NCI-H187 treated with DMSO at 0.1 percent for 48 hours (cell line): Measurements from ENCODE around the gene MBNL3.

ENCODE experiments used
- DNase-seq: peaks from one replicate; lab custom pipeline; 2025; lab: John Stamatoyannopoulos, UW

The MBNL3 gene

DNA sequence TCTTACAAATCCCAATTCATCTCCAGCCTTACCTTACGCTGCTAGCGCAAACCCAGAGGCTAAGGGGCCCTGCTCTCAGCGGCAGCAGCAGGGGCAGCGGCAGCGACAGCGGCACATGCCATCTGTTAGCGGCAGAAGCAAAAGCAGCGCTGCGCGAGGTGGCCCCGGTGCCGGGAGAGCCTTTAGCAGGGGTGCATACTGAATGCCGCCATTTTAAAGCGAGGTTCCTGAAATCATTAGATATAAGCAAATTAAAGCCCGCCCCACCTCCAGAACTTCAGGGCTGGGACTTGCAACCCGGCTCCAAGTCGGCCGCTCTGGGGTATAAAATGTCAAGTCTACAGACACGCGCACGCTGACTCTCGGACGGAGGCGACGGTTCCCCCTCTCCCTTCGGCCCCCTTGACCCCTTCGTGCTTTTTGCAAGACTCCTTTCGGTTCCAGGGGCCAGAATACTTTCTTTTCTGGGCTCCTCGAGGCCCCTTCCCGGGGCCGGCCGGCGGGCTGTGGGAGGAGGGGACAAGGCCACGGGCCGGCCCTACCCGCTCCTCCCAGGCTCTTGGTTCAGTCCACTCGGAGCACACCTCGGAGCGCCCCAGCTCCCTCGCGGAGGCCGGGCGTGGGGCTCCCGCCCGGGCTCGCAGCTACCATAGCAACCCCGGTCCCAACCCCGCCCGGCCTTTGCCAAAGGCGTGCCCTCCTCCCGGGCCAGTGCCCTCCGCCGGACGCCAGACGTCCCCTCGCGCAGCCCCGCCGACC is at the start of gene MBNL3:
Gene MBNL3, minus strand, starts transcription at position 220 of the 759 bp plus-strand sequence. CDS start 49,427 bp downstream, outside the sequence.
- no peak for DNase-seq

DNA sequence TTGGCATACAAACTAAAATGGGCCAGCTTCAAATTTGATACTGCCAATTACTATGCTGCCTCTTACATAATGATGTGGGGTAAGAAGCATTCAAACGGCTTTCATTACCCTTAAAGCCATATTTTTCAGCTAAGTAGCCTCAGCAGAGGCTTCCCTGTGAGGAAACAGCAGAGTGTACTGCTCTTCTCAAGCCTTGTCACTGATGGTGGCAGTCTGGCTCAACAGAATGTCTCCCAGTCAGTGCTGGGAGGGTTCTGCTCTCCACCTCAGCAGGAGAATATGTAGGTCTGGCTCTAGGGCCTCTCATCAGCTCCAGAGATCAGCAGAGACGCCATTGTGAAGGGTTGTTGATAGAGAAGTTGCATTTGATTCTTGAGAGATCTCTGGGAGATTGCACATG is 44.6 kb upstream of the MBNL3 start:
- no peak for DNase-seq

- DNase-seq: no peak
These were observed 44.1 kb upstream of the MBNL3 start for GRCh38 chrX:132532913-132533312.

DNA sequence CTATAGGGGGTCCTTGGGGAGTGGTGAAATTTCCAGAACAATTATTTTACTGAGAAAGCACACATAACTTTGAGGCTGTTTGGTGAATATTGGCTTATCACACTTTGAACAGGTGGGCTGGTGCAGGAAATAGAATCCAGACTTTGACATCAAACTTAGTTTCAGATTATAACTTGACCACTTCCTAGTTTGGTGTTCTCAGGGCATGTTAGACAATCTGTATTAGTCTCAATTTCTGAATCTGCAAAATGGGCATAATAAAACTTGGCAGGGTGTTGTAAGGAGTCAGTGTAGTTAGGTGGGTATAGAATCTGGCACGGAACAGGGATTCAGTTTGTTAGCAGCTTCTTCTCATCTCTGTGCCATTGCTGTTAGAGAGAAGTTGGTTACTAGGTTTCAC is 43.3 kb upstream of the MBNL3 start:
- no peak for DNase-seq

DNA sequence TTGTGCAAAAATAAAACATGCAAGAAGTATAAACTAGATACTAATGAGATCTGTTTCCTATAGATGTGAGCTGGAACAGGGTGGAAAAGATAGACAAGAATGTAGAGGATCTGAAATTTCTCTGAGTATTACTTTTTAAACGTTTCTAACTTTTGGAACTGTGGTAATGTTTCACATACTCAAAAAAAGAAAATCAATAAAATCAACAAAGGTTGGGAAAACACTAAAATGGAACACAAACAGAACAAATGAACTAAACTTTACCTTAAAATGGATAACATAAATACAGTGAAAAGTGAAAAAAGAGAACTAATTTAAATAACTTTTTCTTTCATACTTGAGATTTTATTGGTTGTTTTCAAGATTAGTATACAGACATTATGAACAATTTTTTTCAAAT is 32.0 kb upstream of the MBNL3 start:
- DNase-seq: no peak

- DNase-seq: no peak
These were observed 31.4 kb upstream of the MBNL3 start for GRCh38 chrX:132520213-132520612.

DNA sequence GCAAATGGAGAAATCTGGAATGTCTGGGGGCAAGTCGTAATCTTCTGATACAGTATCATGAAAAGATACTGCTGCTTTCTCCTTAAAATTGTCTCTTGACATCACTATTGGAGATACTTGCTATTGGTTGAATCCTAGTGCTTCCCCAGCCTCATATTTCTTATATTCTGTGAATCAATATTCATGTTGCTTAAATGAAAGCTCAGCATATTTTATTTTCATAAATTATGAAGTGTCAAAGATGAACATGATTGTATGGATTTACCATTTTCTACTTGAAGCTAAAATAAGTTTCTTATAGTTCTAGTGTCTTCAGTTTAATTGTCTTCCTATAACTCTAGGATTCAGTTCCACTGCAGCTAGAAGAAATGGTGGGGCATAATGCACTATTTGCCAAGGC is 29.6 kb upstream of the MBNL3 start:
- no peak for DNase-seq

DNA sequence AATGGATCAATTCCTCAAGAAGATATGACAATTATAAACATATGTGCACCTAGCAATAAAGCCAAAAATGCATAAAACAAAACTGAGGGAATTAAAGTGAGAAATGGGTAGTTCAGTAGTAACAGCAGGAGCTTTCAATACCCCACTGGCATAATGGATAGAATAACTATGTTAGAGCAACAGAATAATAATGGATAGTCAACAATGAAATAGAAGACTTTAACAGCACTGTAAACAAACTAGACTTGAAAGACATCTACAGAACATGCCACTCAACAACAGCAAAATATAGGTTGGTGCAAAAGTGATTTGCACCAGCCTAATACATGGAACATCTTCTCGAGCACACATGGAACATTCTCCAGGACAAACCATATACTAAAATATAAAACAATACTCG is 20.0 kb upstream of the MBNL3 start:
- no peak for DNase-seq

GRCh38 chrX:132505116-132505515 is 16.3 kb upstream of the MBNL3 start:
- DNase-seq: no peak

DNA sequence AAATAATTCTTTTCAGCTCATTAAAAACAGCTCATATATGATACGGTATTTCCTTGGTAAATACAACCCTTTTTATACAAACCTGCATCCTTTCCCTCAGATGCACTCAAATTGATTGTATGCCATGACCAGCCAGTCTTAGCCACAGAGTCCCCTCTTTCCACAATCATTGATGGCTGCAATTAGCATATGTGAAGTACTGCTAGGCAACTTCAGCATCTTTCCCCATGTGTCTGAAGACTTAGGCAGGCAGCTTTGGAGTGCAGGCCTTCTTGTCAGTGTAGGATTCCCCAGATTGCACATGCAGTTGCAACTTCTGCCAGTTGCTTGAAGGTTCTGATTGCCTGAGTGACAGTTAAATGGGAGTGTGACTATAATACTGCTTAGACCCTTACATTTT is 15.6 kb upstream of the MBNL3 start:
- DNase-seq: no peak

DNA sequence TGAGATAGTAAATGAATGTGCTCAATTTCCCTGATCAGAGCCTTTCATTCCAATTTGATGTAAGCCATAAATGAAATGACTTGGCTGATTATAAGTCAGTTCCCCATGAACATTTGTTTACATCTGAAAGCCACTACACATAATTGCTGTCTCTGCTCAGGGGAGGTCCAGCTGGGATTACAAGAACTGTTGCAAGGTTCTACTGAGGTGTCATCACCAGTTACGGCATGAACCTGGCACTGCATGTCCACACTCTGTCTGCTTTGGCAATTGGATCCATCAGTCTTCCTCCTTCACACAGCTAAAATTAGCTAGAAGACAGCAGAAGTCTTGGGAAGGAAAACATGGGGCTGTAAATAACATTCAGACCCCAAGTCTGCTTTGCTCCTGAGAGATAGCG is 12.8 kb upstream of the MBNL3 start:
- no peak for DNase-seq

- no peak for DNase-seq
These were observed 8.6 kb upstream of the MBNL3 start for GRCh38 chrX:132497432-132497831.

GRCh38 chrX:132493095-132493494 is 4.3 kb upstream of the MBNL3 start:
- no peak for DNase-seq

DNA sequence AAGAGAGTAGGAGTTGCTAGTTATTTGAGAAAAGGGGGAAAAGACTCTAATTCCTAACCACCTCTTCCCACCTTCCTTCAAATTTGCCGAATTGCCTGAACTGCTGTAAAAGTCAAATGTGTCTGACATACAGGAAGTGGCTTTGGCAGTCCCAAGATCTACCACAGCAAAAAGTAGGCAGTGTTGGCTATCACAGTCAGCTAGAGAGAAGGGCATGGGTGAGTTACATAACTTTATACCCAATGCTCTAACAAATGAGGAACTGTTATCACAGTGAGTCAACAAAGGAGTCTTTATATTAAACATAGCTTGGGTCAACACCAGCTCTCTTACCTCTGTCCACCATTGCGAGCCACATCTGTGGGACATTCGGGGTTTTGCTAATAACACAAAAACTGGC is 2.4 kb upstream of the MBNL3 start:
- DNase-seq: no peak

DNA sequence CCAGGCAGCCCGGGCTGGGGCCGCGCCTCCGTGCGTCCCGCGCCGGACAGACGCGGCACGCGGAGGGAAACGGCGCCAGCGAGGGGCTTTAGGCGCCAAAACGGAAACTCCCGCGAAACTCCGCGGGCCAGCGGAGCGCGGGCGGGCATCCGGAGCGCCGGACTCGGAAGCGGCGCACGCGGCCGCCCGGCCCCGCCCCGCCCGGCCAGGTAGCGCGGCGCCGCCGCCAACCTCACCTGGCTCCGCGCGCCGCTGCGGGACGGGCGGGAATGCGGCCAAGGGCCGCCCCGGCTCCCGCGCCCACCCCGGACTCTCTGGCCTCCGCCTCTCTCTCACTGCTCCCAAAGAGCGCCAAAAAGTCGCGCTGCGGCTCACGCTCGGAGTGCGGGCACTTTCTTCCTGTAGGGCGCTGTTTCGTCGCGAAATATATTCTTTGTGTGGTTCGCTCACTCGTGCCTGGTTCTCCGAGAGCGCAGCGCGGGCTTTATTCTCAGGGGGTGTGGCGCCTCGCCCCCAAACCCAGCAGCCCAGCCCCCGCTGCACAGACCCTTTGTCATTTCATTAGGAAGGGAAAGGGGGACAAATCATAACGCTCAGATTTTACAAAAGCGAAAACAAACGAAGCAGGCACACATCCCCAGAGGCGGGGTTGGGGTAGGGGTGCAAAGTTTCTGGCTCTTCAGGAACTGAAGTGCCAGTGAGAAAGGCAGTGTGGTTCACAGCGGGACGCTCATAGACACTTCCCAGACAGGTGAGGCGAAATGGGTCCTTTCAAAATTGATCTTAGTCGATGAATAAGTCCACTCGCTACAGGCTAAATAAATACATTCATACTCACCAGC is 961 bp upstream of the MBNL3 start:
- no peak for DNase-seq

DNA sequence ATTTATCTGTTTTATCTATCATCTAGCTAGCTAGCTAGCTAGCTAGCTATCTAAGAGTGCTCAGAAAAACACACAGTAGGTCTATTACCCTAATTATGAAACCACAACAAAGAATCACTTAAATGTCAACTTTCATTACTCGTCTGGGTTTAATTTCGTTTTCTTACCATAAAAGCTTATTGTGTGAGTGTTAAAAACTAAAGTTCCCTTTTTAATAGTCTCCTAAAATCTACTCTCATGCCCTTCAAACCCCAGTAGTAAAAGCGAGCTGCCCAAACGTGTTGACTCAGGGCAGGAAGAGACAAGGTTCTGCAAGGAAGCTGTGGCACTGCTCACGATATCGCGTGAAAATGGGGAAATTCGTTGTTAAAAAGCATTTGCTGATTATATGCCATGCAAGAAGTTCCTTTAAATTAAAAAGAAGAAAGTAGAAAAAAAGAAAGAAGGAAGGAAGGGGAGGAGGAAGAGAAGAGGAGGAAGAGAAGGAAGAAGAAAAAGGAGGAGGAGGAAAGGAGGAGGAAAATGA is 595 bp downstream of the MBNL3 start:
- DNase-seq: no peak

GRCh38 chrX:132486599-132487178 is 2.1 kb downstream of the MBNL3 start:
- DNase-seq: no peak

DNA sequence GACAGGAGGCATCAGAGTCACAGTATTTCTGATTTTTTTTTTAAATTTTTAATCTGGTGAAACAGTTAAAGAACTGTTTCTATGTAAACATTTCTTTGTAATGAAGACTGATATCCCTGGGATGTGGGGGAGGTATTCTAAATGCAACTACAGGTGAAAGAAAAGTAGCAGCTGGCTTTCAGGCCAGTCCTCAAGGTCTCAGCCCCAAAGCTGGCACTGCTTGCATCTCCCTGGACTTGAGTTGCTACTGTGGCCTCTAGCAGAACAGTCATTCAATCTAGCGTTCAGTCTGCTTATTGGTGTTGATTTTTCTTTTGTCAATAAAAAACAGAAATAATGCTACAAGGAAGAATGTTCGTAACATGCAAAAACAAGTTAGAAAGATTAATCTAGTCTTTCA is 4.9 kb downstream of the MBNL3 start:
- no peak for DNase-seq

GRCh38 chrX:132483488-132483887 is 5.3 kb downstream of the MBNL3 start:
- no peak for DNase-seq

GRCh38 chrX:132482632-132483031 is 6.2 kb downstream of the MBNL3 start:
- no peak for DNase-seq

DNA sequence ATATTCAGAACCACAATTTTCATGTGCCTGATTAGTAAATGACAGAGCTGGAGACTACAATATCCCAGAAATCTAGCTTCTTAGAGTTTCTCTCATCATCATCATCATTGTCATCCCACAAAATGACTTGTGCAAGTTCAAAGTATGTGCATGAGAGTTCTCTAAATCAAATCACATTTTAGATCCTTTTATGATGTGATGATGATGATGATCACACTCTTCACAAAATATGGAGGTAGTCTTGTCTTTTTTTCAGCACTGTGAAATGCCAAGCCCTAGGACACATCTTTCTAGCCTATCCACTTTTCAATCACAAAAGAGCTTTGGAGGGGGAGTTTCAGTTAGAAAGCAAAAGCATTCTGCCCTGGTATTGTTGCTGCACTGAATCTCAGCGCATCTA is 7.4 kb downstream of the MBNL3 start:
- DNase-seq: no peak

- DNase-seq: no peak
These were observed 8.1 kb downstream of the MBNL3 start for GRCh38 chrX:132480581-132481203.
